Retinal pigment epithelial cell (primary cell): ENCODE data around the gene MAPKBP1.

Experiments
- DNase-seq: peaks from one replicate; pipeline ENCODE4 v3.0.0-alpha.2; 2010; ENCODE audit warnings: low read depth
- H3K4me3 ChIP-seq: 2 replicates; pipeline ENCODE4 v1.5.1; 2011; ENCODE audit warnings: mild to moderate bottlenecking, low read length, control low read depth, moderate library complexity
- TF ChIP-seq, protein P1 (sequence below): conservative IDR thresholded peaks from 2 replicates; pipeline ENCODE4 v1.5.1; 2011; ENCODE audit warnings: low read depth, low read length, control low read depth, inconsistent platforms

Gene MAPKBP1

DNA sequence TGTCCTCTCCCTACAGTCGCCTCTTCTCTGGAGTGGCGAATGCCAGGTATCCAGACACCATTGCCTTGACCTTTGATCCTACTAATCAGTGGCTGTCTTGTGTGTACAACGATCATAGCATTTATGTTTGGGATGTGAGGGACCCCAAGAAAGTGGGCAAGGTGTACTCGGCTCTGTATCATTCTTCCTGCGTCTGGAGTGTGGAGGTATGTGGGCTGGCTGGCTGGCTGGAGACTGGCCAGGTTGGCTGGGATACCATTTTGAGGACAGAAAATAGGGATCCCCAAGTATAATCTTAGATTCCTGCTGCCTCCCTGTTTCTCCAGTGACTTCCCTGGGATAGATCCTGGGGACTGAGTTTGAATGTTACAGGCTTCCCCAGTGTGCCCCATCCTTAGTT, 40.2 kb downstream of the MAPKBP1 start:
- TF ChIP-seq, protein P1, sequence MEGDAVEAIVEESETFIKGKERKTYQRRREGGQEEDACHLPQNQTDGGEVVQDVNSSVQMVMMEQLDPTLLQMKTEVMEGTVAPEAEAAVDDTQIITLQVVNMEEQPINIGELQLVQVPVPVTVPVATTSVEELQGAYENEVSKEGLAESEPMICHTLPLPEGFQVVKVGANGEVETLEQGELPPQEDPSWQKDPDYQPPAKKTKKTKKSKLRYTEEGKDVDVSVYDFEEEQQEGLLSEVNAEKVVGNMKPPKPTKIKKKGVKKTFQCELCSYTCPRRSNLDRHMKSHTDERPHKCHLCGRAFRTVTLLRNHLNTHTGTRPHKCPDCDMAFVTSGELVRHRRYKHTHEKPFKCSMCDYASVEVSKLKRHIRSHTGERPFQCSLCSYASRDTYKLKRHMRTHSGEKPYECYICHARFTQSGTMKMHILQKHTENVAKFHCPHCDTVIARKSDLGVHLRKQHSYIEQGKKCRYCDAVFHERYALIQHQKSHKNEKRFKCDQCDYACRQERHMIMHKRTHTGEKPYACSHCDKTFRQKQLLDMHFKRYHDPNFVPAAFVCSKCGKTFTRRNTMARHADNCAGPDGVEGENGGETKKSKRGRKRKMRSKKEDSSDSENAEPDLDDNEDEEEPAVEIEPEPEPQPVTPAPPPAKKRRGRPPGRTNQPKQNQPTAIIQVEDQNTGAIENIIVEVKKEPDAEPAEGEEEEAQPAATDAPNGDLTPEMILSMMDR, result no peak
- DNase-seq, result no peak

DNA sequence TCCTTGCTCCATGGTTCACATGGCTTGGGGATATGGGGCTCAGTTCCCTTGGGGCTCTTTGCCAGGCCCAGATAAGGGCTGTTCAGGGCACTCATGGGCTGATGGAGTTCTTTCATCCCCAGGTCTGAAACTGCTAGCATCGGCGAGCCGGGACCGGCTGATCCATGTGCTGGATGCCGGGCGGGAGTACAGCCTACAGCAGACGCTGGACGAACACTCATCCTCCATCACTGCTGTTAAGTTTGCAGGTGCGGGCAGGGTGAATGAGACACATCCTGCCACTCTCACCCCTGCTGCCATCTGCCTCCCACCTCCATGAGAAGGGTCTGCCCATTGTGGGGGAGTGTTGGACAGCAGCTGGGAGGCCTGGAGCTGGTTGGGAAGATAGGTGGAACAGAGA, 42.5 kb downstream of the MAPKBP1 start:
- DNase-seq, result no peak
- TF ChIP-seq, protein P1, result no peak
- no peak overlapping the region for H3K4me3 ChIP-seq

More for the DNA sequence above, 40.2 kb downstream of the MAPKBP1 start:
- H3K4me3 ChIP-seq, result no peak overlapping the region

DNA sequence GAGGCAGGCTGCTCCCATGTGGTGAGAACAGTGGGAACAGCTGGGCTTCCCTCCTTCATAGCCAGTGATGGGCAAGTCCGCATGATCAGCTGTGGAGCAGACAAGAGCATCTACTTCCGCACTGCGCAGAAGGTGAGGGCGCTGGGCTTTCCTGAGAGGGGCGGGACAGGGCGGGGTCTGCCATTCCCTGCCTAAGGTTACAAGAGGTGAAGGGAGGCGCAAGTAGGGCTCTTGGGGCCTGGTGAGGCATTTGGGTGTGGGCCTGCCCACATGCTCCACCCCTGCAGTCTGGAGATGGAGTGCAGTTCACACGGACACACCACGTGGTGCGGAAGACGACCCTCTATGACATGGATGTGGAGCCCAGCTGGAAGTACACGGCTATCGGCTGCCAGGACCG, 43.0 kb downstream of the MAPKBP1 start:
- TF ChIP-seq, protein P1, result no peak
- no peak for DNase-seq

DNA sequence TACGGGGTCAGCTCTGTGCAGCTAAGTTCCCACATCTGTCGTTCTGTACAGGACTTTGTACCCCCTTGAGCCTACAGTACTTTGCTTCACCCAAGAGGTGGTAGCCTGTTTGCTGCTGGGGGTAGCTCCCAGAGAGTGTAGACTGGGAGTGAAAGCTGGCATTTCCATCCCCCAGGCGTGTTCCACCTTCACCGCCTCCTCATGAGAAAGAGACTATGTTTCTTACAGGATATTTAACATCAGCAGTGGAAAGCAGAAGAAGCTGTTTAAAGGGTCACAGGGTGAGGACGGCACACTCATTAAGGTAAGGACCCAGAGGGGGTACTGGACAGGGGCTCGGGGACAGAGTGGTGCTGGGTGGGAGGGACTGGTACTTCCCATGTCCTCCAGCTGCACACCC, 43.5 kb downstream of the MAPKBP1 start:
- TF ChIP-seq, protein P1, result no peak
- H3K4me3 ChIP-seq, result no peak overlapping the region
- DNase-seq, result no peak

More for the DNA sequence above, 43.0 kb downstream of the MAPKBP1 start:
- H3K4me3 ChIP-seq, result no peak overlapping the region

DNA sequence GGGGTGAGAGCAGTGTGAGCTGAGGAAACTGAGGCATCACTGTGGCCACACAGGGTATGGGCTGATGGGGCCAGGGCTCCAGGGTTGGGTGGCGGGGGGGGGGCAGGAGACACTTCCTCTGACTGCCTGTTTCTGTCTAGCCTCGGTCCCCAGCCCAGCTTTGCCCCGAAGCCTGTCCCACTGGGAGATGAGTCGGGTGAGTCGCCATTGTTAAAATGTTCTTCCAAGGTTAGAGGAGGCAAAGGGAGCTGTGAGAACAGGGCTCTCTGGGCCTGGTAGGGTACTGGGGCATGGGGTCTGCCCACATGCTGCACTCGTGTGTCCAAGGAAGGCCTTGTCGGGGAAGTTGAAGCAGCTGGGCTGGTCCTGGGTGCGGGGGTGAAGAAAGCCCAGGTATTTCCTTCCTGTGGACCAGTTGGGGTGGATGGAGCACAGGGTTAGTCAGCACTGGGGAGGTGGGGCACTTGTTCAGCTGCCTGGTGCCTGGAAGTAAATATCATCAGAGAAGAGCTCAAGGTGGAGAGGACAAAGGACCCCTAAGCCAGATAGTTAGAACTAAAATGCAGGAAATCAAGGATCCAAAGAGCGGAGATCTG, 45.3 kb downstream of the MAPKBP1 start:
- TF ChIP-seq, protein P1, result no peak
- no peak overlapping the region for H3K4me3 ChIP-seq
- DNase-seq, result no peak

DNA sequence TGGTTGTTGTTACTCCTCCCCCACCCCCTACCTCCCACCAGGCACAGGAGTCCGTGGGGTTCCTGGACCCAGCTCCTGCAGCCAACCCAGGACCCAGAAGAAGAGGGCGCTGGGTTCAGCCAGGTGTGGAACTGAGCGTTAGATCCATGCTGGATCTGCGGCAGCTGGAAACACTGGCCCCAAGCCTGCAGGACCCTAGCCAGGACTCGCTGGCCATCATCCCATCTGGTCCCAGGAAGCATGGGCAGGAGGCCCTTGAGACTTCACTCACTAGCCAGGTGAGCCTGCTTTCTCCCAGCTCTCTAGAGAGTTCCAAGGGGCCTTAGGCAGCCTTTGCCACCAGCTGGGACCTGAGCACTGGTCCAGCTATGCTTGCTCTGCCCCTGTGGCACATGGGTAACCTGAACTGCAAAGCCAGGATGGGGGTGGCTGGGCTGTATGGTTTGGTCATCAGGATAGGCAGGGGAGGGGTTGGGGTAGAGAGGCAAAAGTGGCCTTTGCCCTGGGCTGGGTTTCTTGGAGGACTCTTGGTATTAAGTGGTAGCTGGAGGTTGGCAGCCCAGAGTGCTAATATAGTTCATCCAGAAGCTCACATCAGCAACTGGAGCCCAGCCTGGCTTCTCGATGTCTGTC, 46.6 kb downstream of the MAPKBP1 start:
- TF ChIP-seq, protein P1, result no peak
- DNase-seq, result no peak
- H3K4me3 ChIP-seq, result no peak overlapping the region

DNA sequence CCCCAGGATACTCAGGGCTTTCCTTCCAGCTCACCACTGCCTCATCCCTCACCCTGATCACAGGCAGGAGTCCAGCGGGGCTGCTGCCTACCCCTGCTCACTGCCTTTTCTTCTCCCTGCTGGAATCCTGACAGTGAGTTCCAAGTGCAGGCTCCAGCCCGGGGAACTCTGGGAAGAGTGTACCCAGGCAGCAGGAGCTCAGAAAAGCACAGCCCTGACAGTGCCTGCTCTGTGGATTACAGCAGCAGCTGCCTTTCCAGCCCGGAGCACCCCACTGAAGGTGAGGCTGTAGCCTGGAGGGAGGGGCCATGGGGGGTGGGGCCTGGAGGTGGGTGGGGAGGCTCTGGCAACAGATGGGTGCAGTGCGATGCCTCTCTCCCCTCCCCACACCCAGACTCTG, 47.5 kb downstream of the MAPKBP1 start:
- no peak for DNase-seq
- TF ChIP-seq, protein P1, result no peak
- no peak overlapping the region for H3K4me3 ChIP-seq
